ENCODE measurements around the gene RNF113B. TPM values are rescaled to one million over a fixed set of nuclear protein-coding genes. Genes with fewer than 3 reads are reported as not detected.

RNF113B gene
- total and polyA plus RNA-seq, 2 of the 13 experiments (the other 11 are each of a cell fraction or from before 2014, with no cell fraction given): not detected

DNA sequence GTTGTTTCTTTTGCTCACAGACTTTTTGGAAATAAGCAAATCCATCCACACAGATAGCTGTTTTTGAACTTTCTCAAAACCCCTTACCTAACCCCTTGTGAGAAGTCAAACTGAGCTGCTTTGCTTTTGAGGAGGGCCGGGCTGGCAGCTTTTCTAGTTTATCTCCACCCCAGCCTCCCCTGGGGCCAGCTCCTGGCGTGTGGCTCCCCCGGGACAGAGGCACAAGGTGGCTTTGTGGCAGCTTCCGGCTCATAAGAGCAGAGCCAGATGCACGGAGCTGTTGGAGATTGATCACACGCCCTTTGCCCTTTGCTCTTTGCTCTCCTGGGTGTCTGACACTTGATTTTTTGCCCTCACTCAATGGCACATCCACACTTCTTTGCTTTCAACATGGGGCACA is 24.9 kb upstream of the RNF113B start (continued):
- no peak for TF ChIP-seq E2F2 (CRISPR knock-in tag; IDR thresholded peaks at IDR 0.05; ENCODE audit: borderline replicate concordance)
- TF ChIP-seq ESRRA (CRISPR knock-in tag; IDR thresholded peaks at IDR 0.05; ENCODE audit: low read depth): peak; percentile 80; the same call in 1 of the 2 replicates
- 0 out of 2 replicates have a peak, but pooled peaks have one; percentile 28 for TF ChIP-seq ZBTB20 (CRISPR knock-in tag; IDR thresholded peaks at IDR 0.05; ENCODE audit: borderline replicate concordance, low read depth)
- TF ChIP-seq MYNN (CRISPR knock-in tag; IDR thresholded peaks at IDR 0.05; ENCODE audit: low read depth): no peak
- TF ChIP-seq, protein P1, sequence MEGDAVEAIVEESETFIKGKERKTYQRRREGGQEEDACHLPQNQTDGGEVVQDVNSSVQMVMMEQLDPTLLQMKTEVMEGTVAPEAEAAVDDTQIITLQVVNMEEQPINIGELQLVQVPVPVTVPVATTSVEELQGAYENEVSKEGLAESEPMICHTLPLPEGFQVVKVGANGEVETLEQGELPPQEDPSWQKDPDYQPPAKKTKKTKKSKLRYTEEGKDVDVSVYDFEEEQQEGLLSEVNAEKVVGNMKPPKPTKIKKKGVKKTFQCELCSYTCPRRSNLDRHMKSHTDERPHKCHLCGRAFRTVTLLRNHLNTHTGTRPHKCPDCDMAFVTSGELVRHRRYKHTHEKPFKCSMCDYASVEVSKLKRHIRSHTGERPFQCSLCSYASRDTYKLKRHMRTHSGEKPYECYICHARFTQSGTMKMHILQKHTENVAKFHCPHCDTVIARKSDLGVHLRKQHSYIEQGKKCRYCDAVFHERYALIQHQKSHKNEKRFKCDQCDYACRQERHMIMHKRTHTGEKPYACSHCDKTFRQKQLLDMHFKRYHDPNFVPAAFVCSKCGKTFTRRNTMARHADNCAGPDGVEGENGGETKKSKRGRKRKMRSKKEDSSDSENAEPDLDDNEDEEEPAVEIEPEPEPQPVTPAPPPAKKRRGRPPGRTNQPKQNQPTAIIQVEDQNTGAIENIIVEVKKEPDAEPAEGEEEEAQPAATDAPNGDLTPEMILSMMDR (CRISPR knock-in tag; IDR thresholded peaks at IDR 0.05): peak; percentile 40
- TF ChIP-seq ZNF557 (CRISPR knock-in tag; IDR thresholded peaks at IDR 0.05): no peak
- TF ChIP-seq MAFK (conservative IDR thresholded peaks at IDR 0.05 in 1 of 2, IDR thresholded peaks at IDR 0.05 in 1 of 2; ENCODE audit: low read length in 2 of 2): no peak
- no peak for TF ChIP-seq KLF9 (CRISPR knock-in tag; IDR thresholded peaks at IDR 0.05; ENCODE audit: low read depth)
- no peak for TF ChIP-seq ZNF121 (CRISPR knock-in tag; IDR thresholded peaks at IDR 0.05)
- TF ChIP-seq MED1 (CRISPR knock-in tag; IDR thresholded peaks at IDR 0.05): peak; percentile 57
- no peak for TF ChIP-seq MXD1 (CRISPR knock-in tag; IDR thresholded peaks at IDR 0.05)
- TF ChIP-seq ELF1 (CRISPR knock-in tag; IDR thresholded peaks at IDR 0.05): peak; percentile 49; the same call in 1 of the 2 replicates
- no peak for TF ChIP-seq RFX1 (IDR thresholded peaks at IDR 0.05)
- 0 out of 2 replicates have a peak, but pooled peaks have one; percentile 33 for TF ChIP-seq HOXD1 (CRISPR knock-in tag; IDR thresholded peaks at IDR 0.05)
- TF ChIP-seq TSC22D2 (CRISPR knock-in tag; IDR thresholded peaks at IDR 0.05; ENCODE audit: borderline replicate concordance): no peak
- TF ChIP-seq SKI (IDR thresholded peaks at IDR 0.05; ENCODE audit: partially characterized antibody): no peak
- TF ChIP-seq ZBTB39 (CRISPR knock-in tag; IDR thresholded peaks at IDR 0.05): no peak
- TF ChIP-seq, protein P2, sequence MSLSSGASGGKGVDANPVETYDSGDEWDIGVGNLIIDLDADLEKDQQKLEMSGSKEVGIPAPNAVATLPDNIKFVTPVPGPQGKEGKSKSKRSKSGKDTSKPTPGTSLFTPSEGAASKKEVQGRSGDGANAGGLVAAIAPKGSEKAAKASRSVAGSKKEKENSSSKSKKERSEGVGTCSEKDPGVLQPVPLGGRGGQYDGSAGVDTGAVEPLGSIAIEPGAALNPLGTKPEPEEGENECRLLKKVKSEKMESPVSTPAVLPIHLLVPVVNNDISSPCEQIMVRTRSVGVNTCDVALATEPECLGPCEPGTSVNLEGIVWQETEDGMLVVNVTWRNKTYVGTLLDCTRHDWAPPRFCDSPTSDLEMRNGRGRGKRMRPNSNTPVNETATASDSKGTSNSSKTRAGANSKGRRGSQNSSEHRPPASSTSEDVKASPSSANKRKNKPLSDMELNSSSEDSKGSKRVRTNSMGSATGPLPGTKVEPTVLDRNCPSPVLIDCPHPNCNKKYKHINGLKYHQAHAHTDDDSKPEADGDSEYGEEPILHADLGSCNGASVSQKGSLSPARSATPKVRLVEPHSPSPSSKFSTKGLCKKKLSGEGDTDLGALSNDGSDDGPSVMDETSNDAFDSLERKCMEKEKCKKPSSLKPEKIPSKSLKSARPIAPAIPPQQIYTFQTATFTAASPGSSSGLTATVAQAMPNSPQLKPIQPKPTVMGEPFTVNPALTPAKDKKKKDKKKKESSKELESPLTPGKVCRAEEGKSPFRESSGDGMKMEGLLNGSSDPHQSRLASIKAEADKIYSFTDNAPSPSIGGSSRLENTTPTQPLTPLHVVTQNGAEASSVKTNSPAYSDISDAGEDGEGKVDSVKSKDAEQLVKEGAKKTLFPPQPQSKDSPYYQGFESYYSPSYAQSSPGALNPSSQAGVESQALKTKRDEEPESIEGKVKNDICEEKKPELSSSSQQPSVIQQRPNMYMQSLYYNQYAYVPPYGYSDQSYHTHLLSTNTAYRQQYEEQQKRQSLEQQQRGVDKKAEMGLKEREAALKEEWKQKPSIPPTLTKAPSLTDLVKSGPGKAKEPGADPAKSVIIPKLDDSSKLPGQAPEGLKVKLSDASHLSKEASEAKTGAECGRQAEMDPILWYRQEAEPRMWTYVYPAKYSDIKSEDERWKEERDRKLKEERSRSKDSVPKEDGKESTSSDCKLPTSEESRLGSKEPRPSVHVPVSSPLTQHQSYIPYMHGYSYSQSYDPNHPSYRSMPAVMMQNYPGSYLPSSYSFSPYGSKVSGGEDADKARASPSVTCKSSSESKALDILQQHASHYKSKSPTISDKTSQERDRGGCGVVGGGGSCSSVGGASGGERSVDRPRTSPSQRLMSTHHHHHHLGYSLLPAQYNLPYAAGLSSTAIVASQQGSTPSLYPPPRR (CRISPR knock-in tag; IDR thresholded peaks at IDR 0.05; ENCODE audit: borderline replicate concordance): peak; percentile 69
- no peak for TF ChIP-seq NCOA5 (CRISPR knock-in tag; IDR thresholded peaks at IDR 0.05)
- peak; percentile 93 for TF ChIP-seq NR2C2 (CRISPR knock-in tag; IDR thresholded peaks at IDR 0.05; ENCODE audit: borderline replicate concordance)
- TF ChIP-seq GATAD2A (CRISPR knock-in tag; IDR thresholded peaks at IDR 0.05): peak; percentile 73
